Neural cell (in vitro differentiated cells): Measurements from ENCODE around the gene MYO9A.
"Not testable (repeated sequence)": the region's sequence is repeated elsewhere in the genome, so short reads cannot be mapped to it uniquely, and the experiment has no call there.

Experiments
- EP300 ChIP-seq: fragments of 450-650 bp; conservative IDR thresholded peaks from 2 replicates; pipeline ENCODE4 v1.6.1; 2014; ENCODE audit warnings: antibody characterized with exemption, mild to moderate bottlenecking, moderate library complexity; ENCODE audit not compliant: poor library complexity, severe bottlenecking
- EZH2 ChIP-seq: fragments of 200-600, 300-800 bp; shearing (Covaris generic), sonication (generic); IDR thresholded peaks from 2 replicates; pipeline ENCODE4 v1.6.1; 2014; ENCODE audit warnings: antibody characterized with exemption, low read length, borderline replicate concordance, mild to moderate bottlenecking; ENCODE audit not compliant: insufficient read depth, poor library complexity, severe bottlenecking
- MXI1 ChIP-seq: fragments of 450-650 bp; conservative IDR thresholded peaks from 2 replicates; pipeline ENCODE4 v1.6.1; 2014; ENCODE audit warnings: antibody characterized with exemption, mild to moderate bottlenecking; ENCODE audit not compliant: poor library complexity, severe bottlenecking
- POLR2AphosphoS5 ChIP-seq: IDR thresholded peaks from 2 replicates; pipeline ENCODE4 v1.6.1; 2012
- SMC3 ChIP-seq: fragments of 450-650 bp; conservative IDR thresholded peaks from 2 replicates; pipeline ENCODE4 v1.6.1; 2014; ENCODE audit warnings: antibody characterized with exemption, mild to moderate bottlenecking, moderate library complexity; ENCODE audit not compliant: poor library complexity
- TAF1 ChIP-seq: IDR thresholded peaks from 2 replicates; pipeline ENCODE4 v1.6.1; 2012; ENCODE audit warnings: low read depth
- TF ChIP-seq, protein P1 (sequence below): fragments of 450-650 bp; IDR thresholded peaks from 2 replicates; pipeline ENCODE4 v1.5.1; 2014; ENCODE audit warnings: antibody characterized with exemption, mild to moderate bottlenecking, moderate library complexity; ENCODE audit not compliant: poor library complexity, severe bottlenecking
- TF ChIP-seq, protein P2 (sequence below): IDR thresholded peaks from 2 replicates; pipeline ENCODE4 v1.6.1; 2012; ENCODE audit warnings: borderline replicate concordance

GRCh38 chr15:72014555-72014954 lies 103.4 kb downstream of the MYO9A start:
- TF ChIP-seq, protein P1, sequence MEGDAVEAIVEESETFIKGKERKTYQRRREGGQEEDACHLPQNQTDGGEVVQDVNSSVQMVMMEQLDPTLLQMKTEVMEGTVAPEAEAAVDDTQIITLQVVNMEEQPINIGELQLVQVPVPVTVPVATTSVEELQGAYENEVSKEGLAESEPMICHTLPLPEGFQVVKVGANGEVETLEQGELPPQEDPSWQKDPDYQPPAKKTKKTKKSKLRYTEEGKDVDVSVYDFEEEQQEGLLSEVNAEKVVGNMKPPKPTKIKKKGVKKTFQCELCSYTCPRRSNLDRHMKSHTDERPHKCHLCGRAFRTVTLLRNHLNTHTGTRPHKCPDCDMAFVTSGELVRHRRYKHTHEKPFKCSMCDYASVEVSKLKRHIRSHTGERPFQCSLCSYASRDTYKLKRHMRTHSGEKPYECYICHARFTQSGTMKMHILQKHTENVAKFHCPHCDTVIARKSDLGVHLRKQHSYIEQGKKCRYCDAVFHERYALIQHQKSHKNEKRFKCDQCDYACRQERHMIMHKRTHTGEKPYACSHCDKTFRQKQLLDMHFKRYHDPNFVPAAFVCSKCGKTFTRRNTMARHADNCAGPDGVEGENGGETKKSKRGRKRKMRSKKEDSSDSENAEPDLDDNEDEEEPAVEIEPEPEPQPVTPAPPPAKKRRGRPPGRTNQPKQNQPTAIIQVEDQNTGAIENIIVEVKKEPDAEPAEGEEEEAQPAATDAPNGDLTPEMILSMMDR, result not testable (repeated sequence)
- TF ChIP-seq EP300, POLR2AphosphoS5, SMC3, EZH2, TAF1, MXI1: not testable (repeated sequence)
- TF ChIP-seq, protein P2, sequence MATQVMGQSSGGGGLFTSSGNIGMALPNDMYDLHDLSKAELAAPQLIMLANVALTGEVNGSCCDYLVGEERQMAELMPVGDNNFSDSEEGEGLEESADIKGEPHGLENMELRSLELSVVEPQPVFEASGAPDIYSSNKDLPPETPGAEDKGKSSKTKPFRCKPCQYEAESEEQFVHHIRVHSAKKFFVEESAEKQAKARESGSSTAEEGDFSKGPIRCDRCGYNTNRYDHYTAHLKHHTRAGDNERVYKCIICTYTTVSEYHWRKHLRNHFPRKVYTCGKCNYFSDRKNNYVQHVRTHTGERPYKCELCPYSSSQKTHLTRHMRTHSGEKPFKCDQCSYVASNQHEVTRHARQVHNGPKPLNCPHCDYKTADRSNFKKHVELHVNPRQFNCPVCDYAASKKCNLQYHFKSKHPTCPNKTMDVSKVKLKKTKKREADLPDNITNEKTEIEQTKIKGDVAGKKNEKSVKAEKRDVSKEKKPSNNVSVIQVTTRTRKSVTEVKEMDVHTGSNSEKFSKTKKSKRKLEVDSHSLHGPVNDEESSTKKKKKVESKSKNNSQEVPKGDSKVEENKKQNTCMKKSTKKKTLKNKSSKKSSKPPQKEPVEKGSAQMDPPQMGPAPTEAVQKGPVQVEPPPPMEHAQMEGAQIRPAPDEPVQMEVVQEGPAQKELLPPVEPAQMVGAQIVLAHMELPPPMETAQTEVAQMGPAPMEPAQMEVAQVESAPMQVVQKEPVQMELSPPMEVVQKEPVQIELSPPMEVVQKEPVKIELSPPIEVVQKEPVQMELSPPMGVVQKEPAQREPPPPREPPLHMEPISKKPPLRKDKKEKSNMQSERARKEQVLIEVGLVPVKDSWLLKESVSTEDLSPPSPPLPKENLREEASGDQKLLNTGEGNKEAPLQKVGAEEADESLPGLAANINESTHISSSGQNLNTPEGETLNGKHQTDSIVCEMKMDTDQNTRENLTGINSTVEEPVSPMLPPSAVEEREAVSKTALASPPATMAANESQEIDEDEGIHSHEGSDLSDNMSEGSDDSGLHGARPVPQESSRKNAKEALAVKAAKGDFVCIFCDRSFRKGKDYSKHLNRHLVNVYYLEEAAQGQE, result not testable (repeated sequence)
